Ovary (tissue), 9 donors: ENCODE results near the gene ADGRA1. TPM values are rescaled to one million over a fixed set of nuclear protein-coding genes. Genes with fewer than 3 reads are reported as not detected.

Source experiments
- DNase-seq, 5 donors: peaks; one replicate each; pipeline ENCODE4 v3.0.0-alpha.2; 2019 to 2020
- H3K27ac ChIP-seq, 2 donors: fragments of 200-600 bp; one replicate each; pipeline versions ENCODE4 v1.5.1 to v1.8.0; 2019 to 2022
- H3K27me3 ChIP-seq: fragments of 200-600 bp; one replicate; pipeline ENCODE4 v1.8.0; 2022
- H3K36me3 ChIP-seq: fragments of 200-600 bp; sonication (generic); one replicate; pipeline ENCODE4 v1.5.1; 2019
- H3K4me1 ChIP-seq: one replicate; pipeline ENCODE4 v1.8.1; 2013; ENCODE audit warnings: mild to moderate bottlenecking, moderate library complexity; ENCODE audit not compliant: insufficient read depth
- H3K4me3 ChIP-seq: fragments of 200-600 bp; sonication (generic); one replicate; pipeline ENCODE4 v1.5.1; 2017
- H3K9me3 ChIP-seq, 2 donors: fragments of 200-600 bp in 1 of 2; sonication (generic) in 1 of 2; one replicate each; pipeline versions ENCODE4 v1.5.1 to v1.8.1; 2013 to 2019; ENCODE audit warnings: mild to moderate bottlenecking in 1 of 2, moderate library complexity in 1 of 2
- EP300 ChIP-seq: sonication (generic); formaldehyde crosslinking; IDR thresholded peaks from one replicate; pipeline ENCODE4 v1.6.1; 2017; ENCODE audit warnings: antibody characterized with exemption
- POLR2A ChIP-seq: fragments of 450-650 bp; IDR thresholded peaks from one replicate; pipeline ENCODE4 v1.6.1; 2017; ENCODE audit warnings: antibody characterized with exemption, mild to moderate bottlenecking, moderate library complexity
- WGBS, 3 donors: extraction: QIAGEN DNeasy Blood & Tissue Kit in 1 of 3; methylation state at CpG; one replicate each; pipeline versions ENCODE4 v1.1.5 to v1.1.7; 2013 to 2017; 5-methylcytosine and 5-hydroxymethylcytosine counted together
- intact Hi-C, 4 donors: fragments of 100-400 bp; cut with DNase I; formaldehyde crosslinking; loops; one replicate each; pipeline versions ENCODE4 v1.11.0 to v1.15.1; 2022 to 2023
- polyA plus RNA-seq, 2 donors: library from polyadenylated mRNA; stranded (reverse); fragments of 200-250 nt in 1 of 2; fragments of 350-450 nt in 1 of 2; fragmentation: Illumina TruSeq in 1 of 2; extraction: RNeasy Lipid Tissue Mini Kit (QIAGEN cat#74804) in 1 of 2; gene quantifications; one replicate each; pipeline ENCODE4 v1.2.3, GENCODE V29; 2013 to 2014
- total RNA-seq, 7 donors: library from RNA; depleted of rRNA in 2 of 7; stranded (reverse); fragments of >200 nt in 2 of 7; fragmentation: NEBNext Ultra II Directional in 3 of 7; extraction: Animal tissue kit (Norgen Biotek cat#: 25700) in 3 of 7; gene quantifications; one replicate each; pipeline versions ENCODE4 v1.1.0 to v1.2.4, GENCODE V29; 2016 to 2023
- TF ChIP-seq, protein P1 (sequence below), 3 donors: fragments of 450-650 bp in 2 of 3; fragments of 200-600 bp in 1 of 3; IDR thresholded peaks; one replicate each; pipeline versions ENCODE4 v1.5.1 to v1.8.0; 2016 to 2022; ENCODE audit warnings: antibody characterized with exemption in 3 of 3, mild to moderate bottlenecking in 1 of 3
- donor health status: DM: no; HTN: no; CAD: no; lungs with moderate emphysema.
- donor health status: DM: no; HTN: no; CAD: no.
- donor health status: Bipolar disorder and iron deficiency.
- donor health status: DM: yes; HTN: yes; CAD: no.
- donor health status: DM: no; HTN: no; CAD: no.
- donor health status: DM: yes; HTN: yes; CAD: no.

ADGRA1 gene
- total and polyA plus RNA-seq, 9 donors = 0.07 to 0.92 (median 0.13) TPM; not detected in 5

GRCh38 chr10:133072196-133072595 lies 15.5 kb upstream of the ADGRA1 start:
- no peak for DNase-seq
- Histone ChIP-seq H3K9me3 (no peaks in the 10 kb centered on the region), H3K27ac (no peak overlapping the region), H3K4me3 (no peak overlapping the region), H3K4me1 (no peaks in the 10 kb centered on the region), H3K27me3 (no peaks in the 10 kb centered on the region), H3K36me3 (no peaks in the 10 kb centered on the region)
- 67 to 73% (median 71%) methylated on average over 19 of the region's 19 CpGs for WGBS, 3 donors
- intact Hi-C loops = no loop called here
- TF ChIP-seq POLR2A (no peak), EP300 (no peak)
- TF ChIP-seq, protein P1, sequence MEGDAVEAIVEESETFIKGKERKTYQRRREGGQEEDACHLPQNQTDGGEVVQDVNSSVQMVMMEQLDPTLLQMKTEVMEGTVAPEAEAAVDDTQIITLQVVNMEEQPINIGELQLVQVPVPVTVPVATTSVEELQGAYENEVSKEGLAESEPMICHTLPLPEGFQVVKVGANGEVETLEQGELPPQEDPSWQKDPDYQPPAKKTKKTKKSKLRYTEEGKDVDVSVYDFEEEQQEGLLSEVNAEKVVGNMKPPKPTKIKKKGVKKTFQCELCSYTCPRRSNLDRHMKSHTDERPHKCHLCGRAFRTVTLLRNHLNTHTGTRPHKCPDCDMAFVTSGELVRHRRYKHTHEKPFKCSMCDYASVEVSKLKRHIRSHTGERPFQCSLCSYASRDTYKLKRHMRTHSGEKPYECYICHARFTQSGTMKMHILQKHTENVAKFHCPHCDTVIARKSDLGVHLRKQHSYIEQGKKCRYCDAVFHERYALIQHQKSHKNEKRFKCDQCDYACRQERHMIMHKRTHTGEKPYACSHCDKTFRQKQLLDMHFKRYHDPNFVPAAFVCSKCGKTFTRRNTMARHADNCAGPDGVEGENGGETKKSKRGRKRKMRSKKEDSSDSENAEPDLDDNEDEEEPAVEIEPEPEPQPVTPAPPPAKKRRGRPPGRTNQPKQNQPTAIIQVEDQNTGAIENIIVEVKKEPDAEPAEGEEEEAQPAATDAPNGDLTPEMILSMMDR (IDR thresholded peaks at IDR 0.05) = no peak

GRCh38 chr10:133072720-133073390 lies 14.9 kb upstream of the ADGRA1 start:
- DNase-seq = no peak
- 82 to 88% (median 82%) methylated on average over 34 of the region's 34 CpGs for WGBS, 3 donors
- TF ChIP-seq EP300 (no peak), POLR2A (no peak)
- H3K27ac ChIP-seq = no peak overlapping the region
- no peaks in the 10 kb centered on the region for H3K4me1 ChIP-seq
- H3K36me3 ChIP-seq = no peaks in the 10 kb centered on the region
- intact Hi-C loops = no loop called here
- H3K27me3 ChIP-seq = no peaks in the 10 kb centered on the region
- no peak overlapping the region for H3K4me3 ChIP-seq
- no peaks in the 10 kb centered on the region for H3K9me3 ChIP-seq

GRCh38 chr10:133075346-133076137 lies 12.2 kb upstream of the ADGRA1 start:
- Histone ChIP-seq H3K27ac (no peak overlapping the region), H3K4me3 (no peak overlapping the region), H3K4me1 (no peaks in the 10 kb centered on the region), H3K9me3 (no peaks in the 10 kb centered on the region), H3K27me3 (no peaks in the 10 kb centered on the region), H3K36me3 (no peaks in the 10 kb centered on the region)
- DNase-seq = no peak
- 81 to 83% (median 81%) methylated on average over 25 of the region's 25 CpGs for WGBS, 3 donors
- TF ChIP-seq, protein P1 (IDR thresholded peaks at IDR 0.05) = no peak
- no peak for TF ChIP-seq EP300
- TF ChIP-seq POLR2A = no peak
- intact Hi-C loops = no loop called here

- Histone ChIP-seq H3K27ac (no peak overlapping the region), H3K36me3 (no peaks in the 10 kb centered on the region), H3K4me3 (no peak overlapping the region), H3K9me3 (no peaks in the 10 kb centered on the region), H3K27me3 (no peaks in the 10 kb centered on the region), H3K4me1 (no peaks in the 10 kb centered on the region)
- no peak for TF ChIP-seq EP300
- TF ChIP-seq POLR2A = no peak
- TF ChIP-seq, protein P1 (IDR thresholded peaks at IDR 0.05) = no peak
- intact Hi-C loops = no loop called here
- DNase-seq = no peak
- 77 to 91% (median 82%) methylated on average over 30 of the region's 30 CpGs for WGBS, 3 donors
Measured at GRCh38 chr10:133076274-133077038, 11.3 kb upstream of the ADGRA1 start.
